T follicular helper cell (primary cell): ENCODE results near the gene ZNF577.

Source experiments
- DNase-seq: peaks from one replicate; pipeline ENCODE4 v3.0.0-alpha.2; 2020; ENCODE audit warnings: low read depth

The ZNF577 gene

GRCh38 chr19:51861870-51862622, 25.7 kb downstream of the ZNF577 start:
- no peak for DNase-seq

- DNase-seq = no peak
Measured at GRCh38 chr19:51837145-51837544, 50.6 kb downstream of the ZNF577 start.

- DNase-seq = no peak
Measured at GRCh38 chr19:51830274-51830673, 57.5 kb downstream of the ZNF577 start.

- no peak for DNase-seq
Measured at GRCh38 chr19:51824281-51825005, 63.3 kb downstream of the ZNF577 start.

- no peak for DNase-seq
Measured at GRCh38 chr19:51822946-51823345, 64.8 kb downstream of the ZNF577 start.

GRCh38 chr19:51822325-51822724, 65.4 kb downstream of the ZNF577 start:
- DNase-seq = no peak

- no peak for DNase-seq
Measured at GRCh38 chr19:51821921-51822320, 65.8 kb downstream of the ZNF577 start.

GRCh38 chr19:51821456-51821855, 66.3 kb downstream of the ZNF577 start:
- DNase-seq = no peak
